LNCAP (cell line): ENCODE data around the gene TTBK1.

Source experiments
- CTCF ChIP-seq: fragments of 450-650 bp; IDR thresholded peaks from 2 replicates; pipeline ENCODE4 v1.5.1; 2017; ENCODE audit warnings: mild to moderate bottlenecking

The TTBK1 gene

GRCh38 chr6:43284991-43285781, 41.9 kb downstream of the TTBK1 start:
- TF ChIP-seq CTCF, result no peak

GRCh38 chr6:43285832-43286231, 42.6 kb downstream of the TTBK1 start:
- TF ChIP-seq CTCF, result no peak

- TF ChIP-seq CTCF, result no peak
Measured at GRCh38 chr6:43286456-43286979, 43.2 kb downstream of the TTBK1 start.

- no peak for TF ChIP-seq CTCF
Measured at GRCh38 chr6:43286980-43287716, 43.9 kb downstream of the TTBK1 start.

- no peak for TF ChIP-seq CTCF
Measured at GRCh38 chr6:43287717-43288679, 44.7 kb downstream of the TTBK1 start.

GRCh38 chr6:43290339-43290904, 47.1 kb downstream of the TTBK1 start:
- TF ChIP-seq CTCF, result no peak

- no peak for TF ChIP-seq CTCF
Measured at GRCh38 chr6:43290905-43291355, 47.6 kb downstream of the TTBK1 start.
